Mucosa of descending colon (tissue), 3 donors: ENCODE data around the gene TGFB2. TPM values are rescaled to one million over a fixed set of nuclear protein-coding genes. Genes with fewer than 3 reads are reported as not detected.

Experiments used
- ATAC-seq: fragments of 200-7000 bp; cut with Tn5 transposase; one replicate; pipeline ENCODE4 v1.9.1; 2020; ENCODE audit warnings: mild to moderate bottlenecking, moderate library complexity
- DNase-seq, 3 donors: peaks; one replicate each; pipeline ENCODE4 v3.0.0-alpha.2; 2020
- H3K36me3 ChIP-seq: fragments of 200-600 bp; one replicate; pipeline ENCODE4 v1.8.0; 2021; ENCODE audit warnings: low read depth, mild to moderate bottlenecking
- H3K4me1 ChIP-seq: fragments of 200-600 bp; one replicate; pipeline ENCODE4 v1.8.0; 2021; ENCODE audit warnings: low read depth, mild to moderate bottlenecking
- H3K4me3 ChIP-seq: fragments of 200-600 bp; one replicate; pipeline ENCODE4 v1.8.0; 2021; ENCODE audit warnings: mild to moderate bottlenecking
- H3K9me3 ChIP-seq: fragments of 200-600 bp; one replicate; pipeline ENCODE4 v1.8.0; 2021; ENCODE audit warnings: mild to moderate bottlenecking
- intact Hi-C, 2 donors: fragments of 100-400 bp; cut with DNase I in 1 of 2; cut with micrococcal nuclease in 1 of 2; formaldehyde crosslinking; loops; one replicate each; pipeline versions ENCODE4 v1.11.0 to v1.11.1; 2022; cut with DNase I, micrococcal nuclease
- total RNA-seq, 3 donors: library from RNA; stranded (reverse); fragmentation: NEBNext Ultra II Directional in 2 of 3; extraction: Animal tissue kit (Norgen Biotek cat#: 25700) in 2 of 3; gene quantifications; one replicate each; pipeline versions ENCODE4 v1.2.1 to v1.2.4, GENCODE V29; 2021 to 2023
- TF ChIP-seq, protein P1 (sequence below): fragments of 200-600 bp; IDR thresholded peaks from one replicate; pipeline ENCODE4 v1.8.0; 2022; ENCODE audit warnings: antibody characterized with exemption, mild to moderate bottlenecking
- donor health status: DM: no; HTN: no; CAD: no; lungs with moderate emphysema.
- donor health status: DM: no; HTN: no; CAD: no.
- donor health status: DM: no; HTN: yes; CAD: no.

The TGFB2 gene
- total RNA-seq, 3 donors from 2014 or later: 0.09 to 8.5 (median 0.48) TPM

DNA sequence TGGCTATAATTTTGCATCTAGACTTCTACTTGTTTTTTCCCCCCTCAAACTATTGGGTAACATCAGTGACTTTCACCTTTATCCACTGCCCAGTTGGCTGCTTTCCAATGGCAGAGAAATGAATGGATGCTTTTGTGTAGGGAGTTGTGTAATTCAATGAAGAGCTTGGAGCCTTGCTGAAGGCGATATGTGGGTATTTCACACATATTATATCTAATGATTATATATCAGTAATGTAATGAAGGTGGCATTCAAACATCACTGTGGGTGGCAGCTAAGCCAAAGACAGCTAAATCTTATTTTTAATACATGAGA lies 81.2 kb downstream of the TGFB2 start:
- no peaks in the 10 kb centered on the region for H3K4me1 ChIP-seq
- TF ChIP-seq, protein P1, sequence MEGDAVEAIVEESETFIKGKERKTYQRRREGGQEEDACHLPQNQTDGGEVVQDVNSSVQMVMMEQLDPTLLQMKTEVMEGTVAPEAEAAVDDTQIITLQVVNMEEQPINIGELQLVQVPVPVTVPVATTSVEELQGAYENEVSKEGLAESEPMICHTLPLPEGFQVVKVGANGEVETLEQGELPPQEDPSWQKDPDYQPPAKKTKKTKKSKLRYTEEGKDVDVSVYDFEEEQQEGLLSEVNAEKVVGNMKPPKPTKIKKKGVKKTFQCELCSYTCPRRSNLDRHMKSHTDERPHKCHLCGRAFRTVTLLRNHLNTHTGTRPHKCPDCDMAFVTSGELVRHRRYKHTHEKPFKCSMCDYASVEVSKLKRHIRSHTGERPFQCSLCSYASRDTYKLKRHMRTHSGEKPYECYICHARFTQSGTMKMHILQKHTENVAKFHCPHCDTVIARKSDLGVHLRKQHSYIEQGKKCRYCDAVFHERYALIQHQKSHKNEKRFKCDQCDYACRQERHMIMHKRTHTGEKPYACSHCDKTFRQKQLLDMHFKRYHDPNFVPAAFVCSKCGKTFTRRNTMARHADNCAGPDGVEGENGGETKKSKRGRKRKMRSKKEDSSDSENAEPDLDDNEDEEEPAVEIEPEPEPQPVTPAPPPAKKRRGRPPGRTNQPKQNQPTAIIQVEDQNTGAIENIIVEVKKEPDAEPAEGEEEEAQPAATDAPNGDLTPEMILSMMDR: no peak
- ATAC-seq (no peak), DNase-seq (no peak)
- intact Hi-C loops: no loop called here
- no peak overlapping the region for H3K4me3 ChIP-seq
- H3K9me3 ChIP-seq: no peaks in the 10 kb centered on the region
- no peaks in the 10 kb centered on the region for H3K36me3 ChIP-seq

DNA sequence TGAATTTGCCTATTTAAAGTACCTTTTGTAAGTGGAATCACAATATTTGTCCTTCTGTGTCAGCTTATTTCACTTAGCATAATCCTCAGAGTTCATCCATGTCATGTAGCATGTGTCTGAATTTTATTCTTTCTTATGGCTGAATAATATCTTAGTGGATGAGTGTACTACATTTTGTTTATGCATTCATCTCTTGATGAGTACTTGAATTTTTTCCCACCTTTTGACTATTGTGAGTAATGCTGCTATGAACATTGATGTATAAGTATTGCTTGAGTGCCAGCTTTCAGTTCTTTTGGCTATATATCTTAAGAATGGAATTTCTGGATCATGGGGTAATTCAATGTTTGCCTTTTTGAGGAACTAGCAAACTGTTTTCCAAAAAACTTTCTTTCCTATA lies 84.2 kb downstream of the TGFB2 start:
- Histone ChIP-seq H3K36me3 (no peaks in the 10 kb centered on the region), H3K9me3 (no peaks in the 10 kb centered on the region), H3K4me1 (no peaks in the 10 kb centered on the region), H3K4me3 (no peak overlapping the region)
- DNase-seq (no peak), ATAC-seq (no peak)
- intact Hi-C loops: no loop called here
- TF ChIP-seq, protein P1: no peak

DNA sequence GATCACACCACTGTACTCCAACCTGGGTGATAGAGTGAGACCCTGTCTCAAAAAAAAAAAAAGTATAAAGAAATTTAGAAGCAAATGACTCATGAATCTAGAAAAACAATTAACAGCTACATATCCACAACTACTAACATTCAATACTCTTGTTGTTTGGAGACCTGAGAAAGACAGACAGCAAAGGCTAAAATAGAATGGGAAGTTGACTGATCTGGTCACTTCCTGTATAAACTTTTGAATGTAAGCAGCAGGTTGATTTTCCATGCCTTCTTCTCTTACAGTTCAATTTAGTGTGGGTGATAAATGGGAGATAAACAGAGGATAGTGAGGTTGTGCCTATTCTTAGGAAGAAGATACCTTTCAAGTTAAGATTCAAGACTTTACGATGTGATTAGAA lies 85.2 kb downstream of the TGFB2 start:
- TF ChIP-seq, protein P1: no peak
- DNase-seq: no peak
- Histone ChIP-seq H3K9me3 (no peaks in the 10 kb centered on the region), H3K4me1 (no peaks in the 10 kb centered on the region), H3K36me3 (no peaks in the 10 kb centered on the region), H3K4me3 (no peak overlapping the region)
- intact Hi-C loops: no loop called here
- no peak for ATAC-seq

DNA sequence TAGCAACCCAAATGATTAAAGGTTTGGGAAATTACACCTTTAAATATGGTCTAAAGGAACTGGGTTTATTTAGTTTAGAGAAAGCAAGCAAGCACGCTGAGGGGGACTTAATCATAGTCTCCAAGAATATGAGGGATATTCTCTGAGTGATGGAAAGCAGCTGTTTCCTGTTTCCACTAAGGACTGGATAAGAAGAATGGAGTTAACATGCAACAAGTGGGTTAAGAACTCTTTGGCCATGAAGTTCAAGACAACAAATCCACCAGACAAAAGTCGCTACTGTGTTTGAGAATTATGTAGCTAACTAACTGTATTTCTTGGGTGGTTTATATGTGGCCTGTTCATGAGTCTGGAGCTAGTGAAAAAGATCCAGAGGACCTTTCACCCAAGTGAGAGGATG lies 85.7 kb downstream of the TGFB2 start:
- Histone ChIP-seq H3K4me3 (no peak overlapping the region), H3K4me1 (no peaks in the 10 kb centered on the region), H3K36me3 (no peaks in the 10 kb centered on the region), H3K9me3 (no peaks in the 10 kb centered on the region)
- intact Hi-C loops: no loop called here
- ATAC-seq (no peak), DNase-seq (no peak)
- TF ChIP-seq, protein P1: no peak

DNA sequence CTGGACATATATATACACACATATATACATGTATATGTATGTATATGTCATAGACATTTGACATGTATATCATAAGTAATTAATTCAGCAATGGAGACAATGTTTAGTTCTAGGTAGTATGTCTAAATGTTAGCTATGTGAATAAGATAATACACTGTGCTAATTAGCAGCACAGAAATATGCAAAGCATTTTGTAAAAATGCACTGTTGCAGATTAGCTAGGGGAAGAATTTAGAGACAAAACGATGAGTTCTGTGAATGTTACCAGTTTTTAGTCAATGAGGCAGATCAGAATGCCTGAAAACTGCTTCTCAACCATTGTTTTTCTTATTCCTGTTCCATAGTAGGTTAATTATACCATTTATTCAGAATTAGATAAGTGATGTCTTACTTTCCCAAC lies 86.3 kb downstream of the TGFB2 start:
- no peaks in the 10 kb centered on the region for H3K4me1 ChIP-seq
- TF ChIP-seq, protein P1: no peak
- H3K4me3 ChIP-seq: no peak overlapping the region
- no peaks in the 10 kb centered on the region for H3K9me3 ChIP-seq
- DNase-seq (no peak), ATAC-seq (no peak)
- no peaks in the 10 kb centered on the region for H3K36me3 ChIP-seq
- intact Hi-C loops: no loop called here

DNA sequence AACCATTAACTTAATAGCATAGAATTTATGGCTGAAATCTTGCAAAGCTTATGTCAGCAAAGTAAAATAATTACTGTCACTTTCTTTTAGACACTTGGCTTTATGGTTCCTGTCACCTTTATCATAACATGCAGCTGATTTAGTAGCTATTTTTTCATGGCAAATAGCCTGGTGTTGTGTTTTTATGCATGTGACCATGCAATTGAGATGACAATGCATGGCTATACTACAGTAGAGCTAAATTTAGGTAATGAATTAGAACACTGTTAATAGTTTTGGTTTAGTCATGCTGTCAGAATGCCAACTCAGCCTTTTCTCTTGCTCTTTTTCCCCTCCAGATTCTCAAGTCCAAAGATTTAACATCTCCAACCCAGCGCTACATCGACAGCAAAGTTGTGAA lies 88.6 kb downstream of the TGFB2 start:
- no peaks in the 10 kb centered on the region for H3K4me1 ChIP-seq
- intact Hi-C loops: no loop called here
- no peaks in the 10 kb centered on the region for H3K36me3 ChIP-seq
- no peak for DNase-seq
- TF ChIP-seq, protein P1: no peak
- no peaks in the 10 kb centered on the region for H3K9me3 ChIP-seq
- no peak for ATAC-seq
- H3K4me3 ChIP-seq: no peak overlapping the region
